ENCODE measurements around the gene PLXNB2. TPM values are rescaled to one million over a fixed set of nuclear protein-coding genes. Genes with fewer than 3 reads are reported as not detected.

Gene PLXNB2
- total RNA-seq, 1 experiment from 2014 or later = 236 TPM

DNA sequence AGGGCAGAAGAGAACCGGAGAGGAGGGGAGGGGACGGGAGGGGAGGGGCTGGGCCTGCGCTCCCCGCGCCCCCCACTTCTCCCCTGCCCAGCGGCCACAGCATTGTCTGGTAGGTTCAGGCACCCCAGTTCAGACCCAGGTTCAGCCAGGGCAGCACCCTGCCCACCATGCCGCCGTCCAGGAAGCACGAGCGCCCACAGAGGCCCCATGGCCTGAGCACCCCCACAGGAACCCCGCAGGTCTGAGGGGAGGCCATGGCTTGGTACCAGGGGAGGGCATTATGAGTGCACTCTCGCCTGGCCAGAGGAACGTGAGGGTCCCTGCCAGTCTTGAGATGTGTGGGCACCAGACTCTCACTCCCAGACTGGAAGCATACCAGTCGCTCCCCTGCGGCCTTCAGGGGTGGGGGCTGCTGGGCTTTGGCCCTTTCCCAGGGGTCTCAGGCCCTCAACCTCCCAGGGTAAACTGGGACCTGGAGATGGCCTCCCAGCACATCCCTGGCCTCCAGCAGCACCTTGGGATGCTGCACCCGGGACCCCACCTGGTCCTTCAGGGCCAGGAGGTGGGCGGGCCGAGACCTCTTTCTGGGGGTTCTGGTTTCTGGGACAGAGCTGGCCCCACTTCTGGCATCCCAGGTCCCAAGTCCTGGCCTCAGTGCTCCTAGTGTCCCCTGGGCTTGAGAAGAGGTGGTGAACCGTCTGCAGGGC is 597 bp upstream of the PLXNB2 start:
- no peak for ATAC-seq
- Histone ChIP-seq H3K27me3 (ENCODE audit: insufficient read depth, low read length) (no peaks in the 10 kb centered on the region), H3K79me2 (ENCODE audit: insufficient read depth, low read length) (peaks cover 39% of the 10 kb centered on the region), H3K4me3 (replicated peaks in 1 of 2; ENCODE audit: low read depth in 1 of 2, low read length in 2 of 2) (no peak overlapping the region), H3K9ac (ENCODE audit: low read length) (no peak overlapping the region), H3K4me1 (ENCODE audit: control insufficient read depth in 1 of 2, insufficient read depth in 2 of 2, low read length in 2 of 2) (peaks cover 30 to 48% of the 10 kb centered on the region in 2 experiments), H4K20me1 (ENCODE audit: insufficient read depth) (no peaks in the 10 kb centered on the region), H3K9me3 (ENCODE audit: control insufficient read depth in 1 of 2, insufficient read depth in 1 of 2, low read depth in 1 of 2, low read length in 2 of 2) (no peaks in the 10 kb centered on the region), H2AFZ (ENCODE audit: low read depth, low read length, poor library complexity, severe bottlenecking) (no peak overlapping the region), H3K4me2 (ENCODE audit: low read length) (peak overlapping the region; percentile 45), H3K9me2 (ENCODE audit: insufficient read depth) (no peaks in the 10 kb centered on the region), H3K27ac (ENCODE audit: low read depth, low read length) (peak overlapping the region; percentile 43; the same call in 1 of the 2 replicates), H3K36me3 (ENCODE audit: control insufficient read depth in 1 of 2, insufficient read depth in 2 of 2, low read length in 2 of 2) (0 out of 4 replicates have a peak, but pooled peaks cover 0 to 2% of the 10 kb centered on the region in 2 experiments)
- TF ChIP-seq SIN3A (IDR thresholded peaks at IDR 0.05; ENCODE audit: low read depth) (no peak), CEBPB (IDR thresholded peaks at IDR 0.05; ENCODE audit: low read depth) (no peak), CBX3 (IDR thresholded peaks at IDR 0.05; ENCODE audit: low read depth) (no peak)
- POLR2A ChIA-PET = no interaction called here
- CTCF ChIA-PET = no interaction called here
- RAD21 ChIA-PET (ENCODE audit: low non-redundant PET in 1 of 2, low total read pairs in 2 of 2, uncharacterized antibody in 2 of 2, unreplicated experiment in 2 of 2) = interaction anchor here in 1 of 2 experiments (0.7 kb wide), 1 partner anchor 169 kb away, joined by 3 read pairs; no protein-coding TSS in a partner anchor
- BruUV-seq (replicated peaks) = no TSS peak
- no peak for DNase-seq (ENCODE audit: low read depth, low spot score)
- intact Hi-C loops (cut with micrococcal nuclease) = no loop called here

DNA sequence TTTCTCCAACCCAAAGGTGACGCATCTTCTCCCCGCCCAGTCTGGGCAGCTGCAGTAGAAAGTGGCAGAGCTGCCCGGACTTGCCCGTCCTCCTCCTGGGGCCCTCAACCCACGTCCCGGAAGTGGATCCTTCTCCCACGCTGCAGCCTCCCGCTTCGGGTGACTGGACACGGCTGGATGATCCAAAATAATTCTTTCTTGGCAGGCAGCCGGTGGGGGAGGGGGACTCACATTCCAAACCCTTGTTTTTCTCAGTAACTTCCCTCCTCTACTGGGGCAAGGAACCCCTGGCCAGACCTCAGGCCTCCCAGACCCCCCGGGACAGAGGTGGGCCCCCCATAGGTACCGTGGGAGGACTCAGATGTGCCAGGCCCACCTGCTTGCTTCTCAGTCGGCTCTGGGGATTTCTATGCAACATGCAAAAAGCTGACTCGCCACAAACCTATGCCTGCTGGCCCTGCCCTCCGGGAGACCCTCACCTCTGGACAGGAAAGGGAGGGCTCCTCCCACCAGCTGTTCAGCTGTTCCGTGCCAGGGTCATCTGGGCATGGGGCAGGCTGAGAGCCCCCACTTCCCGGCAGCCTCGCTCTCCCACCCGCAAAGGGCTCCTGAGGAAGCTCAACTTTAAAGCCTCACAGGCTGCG is 1.4 kb downstream of the PLXNB2 start:
- no peak overlapping the region for H2AFZ ChIP-seq (ENCODE audit: low read depth, low read length, poor library complexity, severe bottlenecking)
- DNase-seq (ENCODE audit: low read depth, low spot score) = peak; percentile 66
- TF ChIP-seq YY1 (IDR thresholded peaks at IDR 0.05; ENCODE audit: extremely low read depth, insufficient replicate concordance, low read depth, low read length) (peak; percentile 25), POLR2AphosphoS5 (IDR thresholded peaks at IDR 0.05; ENCODE audit: low read depth, low read length) (peak; percentile 68), POLR2A (IDR thresholded peaks at IDR 0.05; ENCODE audit: borderline replicate concordance, extremely low read depth, insufficient read depth, insufficient read length) (no peak)
- intact Hi-C loops (cut with micrococcal nuclease) = no loop called here
- H3K79me2 ChIP-seq (ENCODE audit: insufficient read depth, low read length) = peaks cover 59% of the 10 kb centered on the region
- no peaks in the 10 kb centered on the region for H3K27me3 ChIP-seq (ENCODE audit: insufficient read depth, low read length)
- ChIA-PET CTCF (interaction anchor here (1.2 kb wide), 1 partner anchor 13 kb away, joined by 3 read pairs; no protein-coding TSS in a partner anchor), POLR2A (interaction anchor here (0.9 to 1.8 kb wide), 4 partner anchors 10 to 33 kb away, joined by 3 to 5 read pairs (median 4); no protein-coding TSS in a partner anchor), RAD21 (ENCODE audit: low non-redundant PET in 1 of 2, low total read pairs in 2 of 2, uncharacterized antibody in 2 of 2, unreplicated experiment in 2 of 2) (interaction anchor here in 1 of 2 experiments (0.7 to 0.8 kb wide), 2 partner anchors 20 to 22 kb away, joined by 3 read pairs; no protein-coding TSS in a partner anchor)
- no peaks in the 10 kb centered on the region for H3K9me2 ChIP-seq (ENCODE audit: insufficient read depth)
- H3K4me1 ChIP-seq (ENCODE audit: control insufficient read depth in 1 of 2, insufficient read depth in 2 of 2, low read length in 2 of 2) = peaks cover 44 to 68% of the 10 kb centered on the region in 2 experiments
- H3K4me3 ChIP-seq (replicated peaks in 1 of 2; ENCODE audit: low read depth in 1 of 2, low read length in 2 of 2) = peak overlapping the region; percentile 70 to 91
- H4K20me1 ChIP-seq (ENCODE audit: insufficient read depth) = no peaks in the 10 kb centered on the region
- ATAC-seq = peak; percentile 70
- peak overlapping the region; percentile 96 for H3K9ac ChIP-seq (ENCODE audit: low read length)
- no peaks in the 10 kb centered on the region for H3K9me3 ChIP-seq (ENCODE audit: control insufficient read depth in 1 of 2, insufficient read depth in 1 of 2, low read depth in 1 of 2, low read length in 2 of 2)
- 0 out of 4 replicates have a peak, but pooled peaks cover 0 to 2% of the 10 kb centered on the region in 2 experiments for H3K36me3 ChIP-seq (ENCODE audit: control insufficient read depth in 1 of 2, insufficient read depth in 2 of 2, low read length in 2 of 2)
- peak overlapping the region; percentile 99 for H3K27ac ChIP-seq (ENCODE audit: low read depth, low read length)
- H3K4me2 ChIP-seq (ENCODE audit: low read length) = peak overlapping the region; percentile 98
- BruUV-seq (replicated peaks) = TSS peak; percentile 97
